K562 (cell line): ENCODE measurements around the gene ZP1. TPM values are rescaled to one million over a fixed set of nuclear protein-coding genes. Genes with fewer than 3 reads are reported as not detected.
A peak's percentile ranks its signal among the peaks of the same experiment; 100 is the strongest.

ENCODE experiments used
- ATAC-seq: fragments of 200-7000 bp; cut with Tn5 transposase; 3 replicates; pipeline ENCODE4 v1.9.1; 2020; ENCODE audit warnings: moderate library complexity
- BruUV-seq: library from RNA; stranded (reverse); fragments of 400-500 nt; replicated peaks from 2 replicates; lab custom pipeline; 2021; lab: Mats Ljungman, UMichigan
- CTCF ChIA-PET: fragments of 300-600 bp; formaldehyde crosslinking; extraction: SDS; loops from one replicate; lab custom pipeline; 2021; ENCODE audit warnings: low intra/inter-chr PET ratio; lab: Yijun Ruan, JAX
- POLR2A ChIA-PET: fragments of 300-600, 350-650 bp; sonication (Branson Sonifier 250); formaldehyde crosslinking; extraction: SDS; loops from one replicate; lab custom pipeline; 2021; ENCODE audit warnings: antibody characterized with exemption, inconsistent platforms; lab: Yijun Ruan, JAX
- DNase-seq, 4 experiments: peaks; one replicate each; pipeline versions ENCODE4 v3.0.0 to v3.0.0-alpha.2; 2011 to 2018; ENCODE audit warnings: low spot score in 3 of 4, mixed read lengths in 3 of 4; ENCODE audit errors: extremely low read depth in 1 of 4
- FAIRE-seq: peaks from 2 replicates; lab custom pipeline; 2011; peaks lifted over from hg19 to GRCh38; lab: Jason Lieb, UNC
- H2AFZ ChIP-seq: 2 replicates; pipeline ENCODE4 v1.6.0; 2011; ENCODE audit warnings: low read depth, low read length, control low read depth, inconsistent platforms
- H3K27ac ChIP-seq: fragments of 200-600 bp; 3 replicates; pipeline ENCODE4 v1.8.0; 2011; ENCODE audit warnings: low read depth, mild to moderate bottlenecking, control low read depth, inconsistent platforms, low read length, moderate library complexity, mixed read lengths; ENCODE audit errors: extremely low read depth
- H3K27me3 ChIP-seq, 2 experiments: fragments of 300-600 bp in 1 of 2; 2 replicates in 1 of 2; 3 replicates in 1 of 2; pipeline versions ENCODE4 v1.6.0 to v1.8.0; 2011; ENCODE audit warnings: inconsistent platforms in 2 of 2, low read length in 2 of 2, mild to moderate bottlenecking in 1 of 2, mixed read lengths in 1 of 2, moderate library complexity in 1 of 2; ENCODE audit not compliant: control insufficient read depth in 2 of 2, insufficient read depth in 2 of 2
- H3K36me3 ChIP-seq: fragments of 300-600 bp; 3 replicates; pipeline ENCODE4 v1.8.0; 2011; ENCODE audit warnings: mild to moderate bottlenecking, low read length, inconsistent platforms; ENCODE audit not compliant: control insufficient read depth, insufficient read depth
- H3K4me1 ChIP-seq, 2 experiments: fragments of 200-600 bp in 1 of 2; replicated peaks in 1 of 2; 2 replicates in 1 of 2; 3 replicates in 1 of 2; pipeline versions ENCODE4 v1.5.1 to v1.8.0; 2011; ENCODE audit warnings: inconsistent platforms in 2 of 2, low read length in 2 of 2, mild to moderate bottlenecking in 1 of 2, mixed read lengths in 1 of 2, moderate library complexity in 1 of 2; ENCODE audit not compliant: control insufficient read depth in 2 of 2, insufficient read depth in 2 of 2
- H3K4me2 ChIP-seq: 2 replicates; pipeline ENCODE4 v1.6.1; 2011; ENCODE audit warnings: low read length, control low read depth, inconsistent platforms, mixed read lengths; ENCODE audit not compliant: insufficient read depth
- H3K4me3 ChIP-seq: fragments of 200-600 bp; sonication (generic), shearing (Covaris generic); 2 replicates; pipeline ENCODE4 v1.5.1; 2016; ENCODE audit warnings: control low read depth, inconsistent platforms
- H3K79me2 ChIP-seq: fragments of 200-600 bp; 3 replicates; pipeline ENCODE4 v1.8.0; 2011; ENCODE audit warnings: low read length, inconsistent platforms; ENCODE audit not compliant: control insufficient read depth, insufficient read depth
- H3K9ac ChIP-seq, 2 experiments: 2 replicates each; pipeline versions ENCODE4 v1.6.0 to v1.6.1; 2011; ENCODE audit warnings: low read depth in 2 of 2, low read length in 2 of 2, control low read depth in 1 of 2, inconsistent platforms in 1 of 2, mild to moderate bottlenecking in 1 of 2, mixed read lengths in 1 of 2; ENCODE audit not compliant: insufficient read depth in 1 of 2
- H3K9me1 ChIP-seq: one replicate; pipeline ENCODE4 v1.6.0; 2011; ENCODE audit warnings: inconsistent platforms, mild to moderate bottlenecking, low read length, moderate library complexity; ENCODE audit not compliant: control insufficient read depth, insufficient read depth
- H3K9me3 ChIP-seq: replicated peaks from 2 replicates; pipeline ENCODE4 v1.5.1; 2011; ENCODE audit warnings: low read depth, low read length, inconsistent platforms; ENCODE audit not compliant: control insufficient read depth, insufficient read depth
- H4K20me1 ChIP-seq: replicated peaks from 2 replicates; pipeline ENCODE4 v1.6.1; 2011; ENCODE audit warnings: low read length, inconsistent platforms, mixed read lengths; ENCODE audit not compliant: control insufficient read depth, insufficient read depth
- MTA1 ChIP-seq: fragments of 450-650 bp; IDR thresholded peaks from 2 replicates; pipeline ENCODE4 v1.6.1; 2017; ENCODE audit warnings: borderline replicate concordance
- WGBS: fragments of 100-300 bp; shearing (Covaris generic); methylation state at CpG from one replicate; pipeline ENCODE4 v1.1.6; 2016; ENCODE audit warnings: low coverage, mixed read lengths; ENCODE audit not compliant: insufficient coverage; ENCODE audit errors: missing lambda C conversion rate; 5-methylcytosine and 5-hydroxymethylcytosine counted together
- in situ Hi-C: fragments of 300-500 bp; cut with MboI; formaldehyde crosslinking; loops from 4 replicates; pipeline ENCODE4 v1.15.0; 2018; ENCODE audit warnings: inconsistent platforms, mixed read lengths
- intact Hi-C: fragments of 100-400 bp; cut with micrococcal nuclease; formaldehyde crosslinking; loops from 2 replicates; pipeline ENCODE4 v1.14.2; 2022
- polyA plus RNA-seq, 8 experiments: library from polyadenylated mRNA; depleted of rRNA in 4 of 8; stranded (reverse) in 5 of 8; unstranded in 3 of 8; fragments of >200 nt; fragmentation: Nextera tagmentation in 2 of 8; fragmentation: Illumina TruSeq in 1 of 8; extraction: Ambion mirVana in 2 of 8; extraction: Trizol in 1 of 8; gene quantifications; 2 replicates each; pipeline versions ENCODE4 v1.2.1 to v1.2.3, GENCODE V29; 2011 to 2014; ENCODE audit warnings: inconsistent platforms in 1 of 8, missing spikeins in 1 of 8
- total RNA-seq, 7 experiments: library from RNA; depleted of rRNA in 6 of 7; stranded (reverse); fragments of >200 nt in 6 of 7; fragmentation: Illumina TruSeq in 2 of 7; extraction: Trizol in 2 of 7; gene quantifications; 2 replicates each; pipeline versions ENCODE4 v1.2.1 to v1.2.3, GENCODE V29; 2011 to 2021; ENCODE audit warnings: low replicate concordance in 1 of 7
- TF ChIP-seq, protein P1 (sequence below), 2 experiments: IDR thresholded peaks; 2 replicates each; pipeline ENCODE4 v1.6.1; 2011; ENCODE audit warnings: borderline replicate concordance in 1 of 2, control low read depth in 1 of 2, low read depth in 1 of 2, low read length in 1 of 2, mild to moderate bottlenecking in 1 of 2, mixed read lengths in 1 of 2, moderate library complexity in 1 of 2; ENCODE audit not compliant: insufficient read depth in 1 of 2, insufficient read length in 1 of 2, poor library complexity in 1 of 2, severe bottlenecking in 1 of 2; ENCODE audit errors: extremely low read depth in 1 of 2

The ZP1 gene
- total and polyA plus RNA-seq, 9 of the 15 experiments (the other 6 are each of a cell fraction or from before 2014, with no cell fraction given) = 0.11 to 0.15 TPM; not detected in 7

DNA sequence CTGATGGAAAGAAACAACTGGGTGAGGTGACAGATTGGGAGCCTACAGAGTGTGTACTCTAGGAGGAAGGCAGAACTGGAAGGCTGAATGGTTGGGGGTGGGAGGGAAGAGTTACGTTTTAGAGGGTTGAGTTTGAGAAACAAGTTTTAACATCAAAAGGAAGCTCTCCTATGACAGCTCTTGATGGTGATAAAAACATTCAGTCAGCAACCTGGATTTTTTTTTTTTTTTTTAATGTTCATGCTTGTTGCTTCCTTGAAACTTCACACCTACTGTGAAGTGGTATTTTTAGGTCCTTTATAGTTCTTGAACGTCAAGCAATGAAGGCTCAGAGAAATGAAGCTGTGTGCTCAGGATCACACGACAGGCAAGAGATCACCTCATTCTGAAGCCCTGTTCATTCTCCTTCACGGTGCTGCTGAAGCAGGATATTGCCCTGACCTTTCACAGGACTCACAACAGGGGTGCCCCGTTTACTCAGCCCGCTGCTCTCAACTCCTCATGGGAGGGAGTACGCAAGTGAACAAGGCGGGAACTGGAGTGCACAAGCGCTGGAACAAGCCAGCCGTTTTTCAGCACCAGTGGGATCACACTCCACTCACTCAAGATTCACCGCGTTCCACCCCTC, 45.0 kb downstream of the ZP1 start:
- no peaks in the 10 kb centered on the region for H3K9me1 ChIP-seq
- no peak overlapping the region for H3K4me3 ChIP-seq
- peaks cover 36% of the 10 kb centered on the region for H3K79me2 ChIP-seq
- no peaks in the 10 kb centered on the region for H3K27me3 ChIP-seq
- peaks cover 15% of the 10 kb centered on the region for H3K36me3 ChIP-seq
- H2AFZ ChIP-seq = peak overlapping the region; percentile 100
- H3K4me1 ChIP-seq = peaks cover 9 to 24% of the 10 kb centered on the region in 2 experiments; a peak in 4 of 5 replicates
- FAIRE-seq (no peak), ATAC-seq (no peak), DNase-seq (no peak)
- CTCF ChIA-PET = no interaction called here
- H3K9ac ChIP-seq = no peak overlapping the region; a peak in 2 of 4 replicates
- intact Hi-C loops = no loop called here
- in situ Hi-C loops = no loop called here
- peaks cover 8% of the 10 kb centered on the region for H3K9me3 ChIP-seq
- no peak overlapping the region for H3K4me2 ChIP-seq
- WGBS = 61% methylated on average over 11 of the region's 12 CpGs
- no peak overlapping the region for H3K27ac ChIP-seq
- H4K20me1 ChIP-seq = no peaks in the 10 kb centered on the region
- no peak for TF ChIP-seq MTA1
- TF ChIP-seq, protein P1, sequence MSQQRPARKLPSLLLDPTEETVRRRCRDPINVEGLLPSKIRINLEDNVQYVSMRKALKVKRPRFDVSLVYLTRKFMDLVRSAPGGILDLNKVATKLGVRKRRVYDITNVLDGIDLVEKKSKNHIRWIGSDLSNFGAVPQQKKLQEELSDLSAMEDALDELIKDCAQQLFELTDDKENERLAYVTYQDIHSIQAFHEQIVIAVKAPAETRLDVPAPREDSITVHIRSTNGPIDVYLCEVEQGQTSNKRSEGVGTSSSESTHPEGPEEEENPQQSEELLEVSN (IDR thresholded peaks at IDR 0.05; ENCODE audit: borderline replicate concordance in 1 of 2, extremely low read depth in 1 of 2, insufficient read depth in 1 of 2, insufficient read length in 1 of 2, low read depth in 1 of 2, low read length in 1 of 2, poor library complexity in 1 of 2, severe bottlenecking in 1 of 2) = peak; percentile 33 to 63
- TF ChIP-seq, all 486 proteins: peak for 1
- no TSS peak for BruUV-seq
- POLR2A ChIA-PET = no interaction called here
